ENCODE results near the gene BABAM2. TPM values are rescaled to one million over a fixed set of nuclear protein-coding genes. Genes with fewer than 3 reads are reported as not detected.

Gene BABAM2
- total RNA-seq, 2 experiments from 2014 or later: 19.7 to 33.2 TPM

DNA sequence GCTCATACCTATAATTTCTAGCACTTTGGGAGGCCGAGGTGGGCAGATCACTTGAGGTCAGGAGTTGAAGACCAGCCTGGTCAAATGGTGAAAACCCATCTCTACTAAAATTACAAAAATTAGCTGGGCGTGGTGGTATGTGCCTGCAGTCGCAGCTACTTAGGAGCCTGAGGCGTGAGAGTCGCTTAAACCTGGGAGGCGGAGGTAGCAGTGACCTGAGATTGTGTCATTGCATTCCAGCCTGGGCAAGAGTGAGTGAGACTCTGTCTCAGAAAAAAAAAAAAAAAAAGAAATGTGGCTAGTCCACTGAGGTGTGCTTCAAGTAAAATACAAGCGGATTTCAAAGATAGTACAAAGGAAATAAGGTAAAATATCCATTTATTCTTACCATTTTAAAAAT, 46.5 kb upstream of the BABAM2 start:
- Histone ChIP-seq H3K4me1 (ENCODE audit: insufficient read depth, low read length, poor library complexity, severe bottlenecking) (no peaks in the 10 kb centered on the region), H3K9me3 (ENCODE audit: low read length) (no peaks in the 10 kb centered on the region), H3K79me2 (ENCODE audit: insufficient read depth, low read depth, low read length) (no peaks in the 10 kb centered on the region), H3K27ac (ENCODE audit: low read depth, low read length, poor library complexity, severe bottlenecking) (no peak overlapping the region), H4K20me1 (ENCODE audit: insufficient read depth, low read length) (no peaks in the 10 kb centered on the region), H3K4me2 (ENCODE audit: low read length) (no peak overlapping the region), H2AFZ (ENCODE audit: low read length) (no peak overlapping the region), H3K36me3 (ENCODE audit: insufficient read depth, low read length) (no peaks in the 10 kb centered on the region), H3K9me2 (ENCODE audit: insufficient read depth, low read length) (no peaks in the 10 kb centered on the region), H3K4me3 (ENCODE audit: low read depth, low read length, poor library complexity, severe bottlenecking) (no peak overlapping the region)
- intact Hi-C loops (cut with micrococcal nuclease; ENCODE audit: unreplicated experiment): no loop called here
- TF ChIP-seq, protein P1, sequence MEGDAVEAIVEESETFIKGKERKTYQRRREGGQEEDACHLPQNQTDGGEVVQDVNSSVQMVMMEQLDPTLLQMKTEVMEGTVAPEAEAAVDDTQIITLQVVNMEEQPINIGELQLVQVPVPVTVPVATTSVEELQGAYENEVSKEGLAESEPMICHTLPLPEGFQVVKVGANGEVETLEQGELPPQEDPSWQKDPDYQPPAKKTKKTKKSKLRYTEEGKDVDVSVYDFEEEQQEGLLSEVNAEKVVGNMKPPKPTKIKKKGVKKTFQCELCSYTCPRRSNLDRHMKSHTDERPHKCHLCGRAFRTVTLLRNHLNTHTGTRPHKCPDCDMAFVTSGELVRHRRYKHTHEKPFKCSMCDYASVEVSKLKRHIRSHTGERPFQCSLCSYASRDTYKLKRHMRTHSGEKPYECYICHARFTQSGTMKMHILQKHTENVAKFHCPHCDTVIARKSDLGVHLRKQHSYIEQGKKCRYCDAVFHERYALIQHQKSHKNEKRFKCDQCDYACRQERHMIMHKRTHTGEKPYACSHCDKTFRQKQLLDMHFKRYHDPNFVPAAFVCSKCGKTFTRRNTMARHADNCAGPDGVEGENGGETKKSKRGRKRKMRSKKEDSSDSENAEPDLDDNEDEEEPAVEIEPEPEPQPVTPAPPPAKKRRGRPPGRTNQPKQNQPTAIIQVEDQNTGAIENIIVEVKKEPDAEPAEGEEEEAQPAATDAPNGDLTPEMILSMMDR (conservative IDR thresholded peaks at IDR 0.05; ENCODE audit: low read length): no peak
- TF ChIP-seq EZH2phosphoT487 (IDR thresholded peaks at IDR 0.05; ENCODE audit: borderline replicate concordance, low read depth, low read length): no peak
- ChIA-PET CTCF (ENCODE audit: unreplicated experiment) (no interaction called here), POLR2A (no interaction called here)
- DNase-seq (ENCODE audit: low spot score): no peak
- BruUV-seq (replicated peaks): no TSS peak

DNA sequence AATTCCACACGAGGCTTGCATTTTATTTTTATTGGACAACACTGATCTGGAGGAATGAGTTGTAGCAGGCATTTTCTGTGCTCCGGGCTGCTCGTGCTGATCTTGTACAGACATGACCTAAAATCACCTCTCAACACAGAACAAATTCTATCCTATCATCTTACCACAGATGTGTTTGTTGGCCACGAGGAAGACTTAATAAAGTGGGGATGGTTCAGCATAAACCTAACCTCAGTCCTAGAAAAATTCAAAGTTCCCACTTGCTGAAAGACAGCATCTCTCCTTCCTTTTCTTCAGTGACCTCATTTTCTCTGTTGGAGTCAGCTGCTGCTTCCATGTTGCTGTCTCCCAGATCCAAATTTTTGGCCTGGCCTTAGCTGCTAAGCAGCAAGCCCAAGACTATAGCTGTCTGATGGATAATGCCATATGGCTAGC, 45.7 kb upstream of the BABAM2 start:
- H3K79me2 ChIP-seq (ENCODE audit: insufficient read depth, low read depth, low read length): no peaks in the 10 kb centered on the region
- H3K9me3 ChIP-seq (ENCODE audit: low read length): no peaks in the 10 kb centered on the region
- H3K4me1 ChIP-seq (ENCODE audit: insufficient read depth, low read length, poor library complexity, severe bottlenecking): no peaks in the 10 kb centered on the region
- no peak for DNase-seq (ENCODE audit: low spot score)
- H3K4me2 ChIP-seq (ENCODE audit: low read length): no peak overlapping the region
- no peak overlapping the region for H2AFZ ChIP-seq (ENCODE audit: low read length)
- no peaks in the 10 kb centered on the region for H3K9me2 ChIP-seq (ENCODE audit: insufficient read depth, low read length)
- no peaks in the 10 kb centered on the region for H3K36me3 ChIP-seq (ENCODE audit: insufficient read depth, low read length)
- ChIA-PET CTCF (ENCODE audit: unreplicated experiment) (no interaction called here), POLR2A (no interaction called here)
- intact Hi-C loops (cut with micrococcal nuclease; ENCODE audit: unreplicated experiment): no loop called here
- H4K20me1 ChIP-seq (ENCODE audit: insufficient read depth, low read length): no peaks in the 10 kb centered on the region
- no TSS peak for BruUV-seq (replicated peaks)
- TF ChIP-seq EZH2phosphoT487 (IDR thresholded peaks at IDR 0.05; ENCODE audit: borderline replicate concordance, low read depth, low read length): no peak
- TF ChIP-seq, protein P1 (conservative IDR thresholded peaks at IDR 0.05; ENCODE audit: low read length): no peak
- H3K4me3 ChIP-seq (ENCODE audit: low read depth, low read length, poor library complexity, severe bottlenecking): no peak overlapping the region
- H3K27ac ChIP-seq (ENCODE audit: low read depth, low read length, poor library complexity, severe bottlenecking): no peak overlapping the region

DNA sequence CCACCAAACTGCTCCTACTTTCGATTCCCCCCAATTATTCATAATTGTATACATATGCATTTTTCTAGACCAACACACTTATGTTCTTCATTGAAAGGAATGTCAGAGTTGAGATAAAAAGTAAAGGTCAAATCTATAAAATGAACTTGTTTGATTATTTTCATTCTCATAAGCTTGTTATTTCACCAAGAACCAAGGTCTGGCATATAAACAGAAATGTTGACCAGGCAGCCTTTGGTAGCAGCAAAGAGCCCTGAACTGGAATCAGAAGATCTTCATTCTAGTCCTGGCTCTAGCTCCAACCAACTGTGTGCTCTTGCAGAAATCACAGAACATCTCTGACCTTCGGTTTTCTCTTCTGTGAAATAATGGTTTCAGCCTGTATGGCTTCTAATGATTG, 43.2 kb upstream of the BABAM2 start:
- no peak for TF ChIP-seq EZH2phosphoT487 (IDR thresholded peaks at IDR 0.05; ENCODE audit: borderline replicate concordance, low read depth, low read length)
- TF ChIP-seq, protein P1 (conservative IDR thresholded peaks at IDR 0.05; ENCODE audit: low read length): no peak
- Histone ChIP-seq H3K4me2 (ENCODE audit: low read length) (no peak overlapping the region), H3K79me2 (ENCODE audit: insufficient read depth, low read depth, low read length) (no peaks in the 10 kb centered on the region), H4K20me1 (ENCODE audit: insufficient read depth, low read length) (no peaks in the 10 kb centered on the region), H3K9me2 (ENCODE audit: insufficient read depth, low read length) (no peaks in the 10 kb centered on the region), H3K9me3 (ENCODE audit: low read length) (no peaks in the 10 kb centered on the region), H3K4me3 (ENCODE audit: low read depth, low read length, poor library complexity, severe bottlenecking) (no peak overlapping the region), H3K4me1 (ENCODE audit: insufficient read depth, low read length, poor library complexity, severe bottlenecking) (no peaks in the 10 kb centered on the region), H3K36me3 (ENCODE audit: insufficient read depth, low read length) (no peaks in the 10 kb centered on the region), H2AFZ (ENCODE audit: low read length) (no peak overlapping the region), H3K27ac (ENCODE audit: low read depth, low read length, poor library complexity, severe bottlenecking) (no peak overlapping the region)
- ChIA-PET POLR2A (no interaction called here), CTCF (ENCODE audit: unreplicated experiment) (no interaction called here)
- intact Hi-C loops (cut with micrococcal nuclease; ENCODE audit: unreplicated experiment): no loop called here
- no TSS peak for BruUV-seq (replicated peaks)
- no peak for DNase-seq (ENCODE audit: low spot score)
